ENCODE measurements around the gene COPZ2.

DNA sequence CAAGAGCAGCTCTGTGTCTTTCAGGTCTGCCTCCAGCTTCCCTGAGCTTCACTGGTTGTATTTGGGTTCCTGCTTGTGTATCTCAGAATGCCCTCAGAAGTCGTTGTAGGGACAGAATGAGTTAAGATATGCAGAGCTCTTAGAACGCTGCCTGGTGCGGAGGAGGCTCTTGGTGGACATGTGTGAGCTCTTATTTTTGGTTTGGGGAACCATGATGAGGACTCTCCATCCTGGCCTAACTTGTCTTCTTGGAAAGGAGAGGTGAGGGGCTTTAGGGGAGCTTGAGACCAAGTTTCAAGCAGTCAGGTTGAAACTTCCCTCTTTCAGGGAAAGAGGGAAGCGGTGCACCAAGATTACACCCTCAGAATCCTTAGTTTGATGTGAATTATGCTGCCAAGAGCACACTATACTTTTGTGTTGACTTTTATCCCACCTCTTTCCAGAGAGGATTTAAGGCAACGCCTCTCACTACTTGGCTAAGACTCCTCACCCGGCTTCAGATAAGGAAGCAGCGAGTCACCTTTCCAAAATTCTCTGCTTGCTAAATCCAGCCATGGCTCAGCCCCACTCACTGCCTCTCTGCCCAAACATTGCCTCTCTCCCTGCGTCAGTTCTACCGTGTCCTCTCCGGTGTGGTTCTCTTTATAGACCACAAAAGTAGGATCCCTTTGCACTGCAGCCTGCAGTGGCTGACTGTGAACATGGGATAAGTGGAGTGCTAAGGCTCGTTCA lies 53.9 kb downstream of the COPZ2 start:
- TF ChIP-seq POLR2A (IDR thresholded peaks at IDR 0.05), result no peak
- TF ChIP-seq, protein P1, sequence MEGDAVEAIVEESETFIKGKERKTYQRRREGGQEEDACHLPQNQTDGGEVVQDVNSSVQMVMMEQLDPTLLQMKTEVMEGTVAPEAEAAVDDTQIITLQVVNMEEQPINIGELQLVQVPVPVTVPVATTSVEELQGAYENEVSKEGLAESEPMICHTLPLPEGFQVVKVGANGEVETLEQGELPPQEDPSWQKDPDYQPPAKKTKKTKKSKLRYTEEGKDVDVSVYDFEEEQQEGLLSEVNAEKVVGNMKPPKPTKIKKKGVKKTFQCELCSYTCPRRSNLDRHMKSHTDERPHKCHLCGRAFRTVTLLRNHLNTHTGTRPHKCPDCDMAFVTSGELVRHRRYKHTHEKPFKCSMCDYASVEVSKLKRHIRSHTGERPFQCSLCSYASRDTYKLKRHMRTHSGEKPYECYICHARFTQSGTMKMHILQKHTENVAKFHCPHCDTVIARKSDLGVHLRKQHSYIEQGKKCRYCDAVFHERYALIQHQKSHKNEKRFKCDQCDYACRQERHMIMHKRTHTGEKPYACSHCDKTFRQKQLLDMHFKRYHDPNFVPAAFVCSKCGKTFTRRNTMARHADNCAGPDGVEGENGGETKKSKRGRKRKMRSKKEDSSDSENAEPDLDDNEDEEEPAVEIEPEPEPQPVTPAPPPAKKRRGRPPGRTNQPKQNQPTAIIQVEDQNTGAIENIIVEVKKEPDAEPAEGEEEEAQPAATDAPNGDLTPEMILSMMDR (IDR thresholded peaks at IDR 0.05), result no peak
